ENCODE data around the gene KLHL3. TPM values are rescaled to one million over a fixed set of nuclear protein-coding genes. Genes with fewer than 3 reads are reported as not detected.

The KLHL3 gene
- total RNA-seq, 4 donors from 2014 or later, result 1.0 to 3.0 (median 2.1) TPM

GRCh38 chr5:137636099-137636498, 99.8 kb downstream of the KLHL3 start:
- no peak for DNase-seq (ENCODE audit: low spot score in 2 of 2)
- WGBS, 2 donors, result 55 to 58% methylated on average over 2 of the region's 2 CpGs
- intact Hi-C loops (cut with DNase I; ENCODE audit: low total_unique reads), result loop anchor here (10.0 kb wide), 1 partner anchor 109 kb away; no protein-coding TSS in a partner anchor
- no peak overlapping the region for H3K4me3 ChIP-seq (ENCODE audit: low read depth, poor library complexity, severe bottlenecking)
- no peak for TF ChIP-seq POLR2A (IDR thresholded peaks at IDR 0.05)
- TF ChIP-seq CTCF (IDR thresholded peaks at IDR 0.05), result no peak

DNA sequence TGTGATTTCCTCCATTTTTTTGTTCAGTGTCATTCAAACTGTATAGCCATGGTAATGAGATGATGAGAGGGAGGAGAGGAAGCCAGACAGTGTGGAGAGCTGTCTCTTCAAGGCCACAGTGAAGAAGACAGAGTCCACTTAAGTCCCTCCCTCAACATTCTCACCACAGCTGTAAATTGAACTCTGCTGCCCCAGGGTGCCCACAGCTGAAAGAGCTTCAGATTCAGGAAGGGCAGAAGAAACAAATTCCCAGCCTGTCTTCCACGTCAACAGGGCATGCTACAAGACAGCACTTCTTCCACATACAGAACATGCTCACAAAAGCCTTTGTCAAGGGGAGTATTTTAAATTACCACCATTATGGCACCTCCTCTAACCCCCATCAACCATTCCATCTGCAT, 100.4 kb downstream of the KLHL3 start:
- intact Hi-C loops (cut with DNase I; ENCODE audit: low total_unique reads), result loop anchor here (10.0 kb wide), 1 partner anchor 109 kb away; no protein-coding TSS in a partner anchor
- TF ChIP-seq CTCF (IDR thresholded peaks at IDR 0.05) (no peak), POLR2A (IDR thresholded peaks at IDR 0.05) (no peak)
- H3K4me3 ChIP-seq (ENCODE audit: low read depth, poor library complexity, severe bottlenecking), result no peak overlapping the region
- 52 to 71% methylated on average over 1 of the region's 1 CpG for WGBS, 2 donors
- peak in 1 of 2 donors; percentile 13 for DNase-seq (ENCODE audit: low spot score in 2 of 2)

DNA sequence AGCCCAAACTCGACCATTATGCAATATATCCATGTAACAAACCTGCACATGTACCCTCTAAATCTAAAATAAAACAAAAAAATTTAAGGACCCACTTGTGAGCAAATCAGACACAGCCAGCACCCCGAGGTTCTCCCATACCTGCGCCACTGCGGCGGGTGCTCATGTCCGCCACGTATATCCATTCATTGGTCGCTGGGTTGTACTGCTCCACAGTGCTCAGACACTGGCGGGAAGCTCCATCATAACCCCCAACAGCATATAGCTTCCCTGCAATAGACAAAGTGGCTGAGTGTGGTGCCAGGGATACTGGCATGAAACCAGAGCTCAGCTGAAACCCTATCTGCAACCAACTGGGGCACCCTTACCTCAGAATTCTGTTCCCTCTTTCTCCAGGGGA, 102.0 kb downstream of the KLHL3 start:
- H3K4me3 ChIP-seq (ENCODE audit: low read depth, poor library complexity, severe bottlenecking), result no peak overlapping the region
- TF ChIP-seq POLR2A (IDR thresholded peaks at IDR 0.05) (no peak), CTCF (IDR thresholded peaks at IDR 0.05) (no peak)
- 95 to 98% methylated on average over 9 of the region's 9 CpGs for WGBS, 2 donors
- peak in 1 of 2 donors; percentile 71 for DNase-seq (ENCODE audit: low spot score in 2 of 2)
- intact Hi-C loops (cut with DNase I; ENCODE audit: low total_unique reads), result loop anchor here (10.0 kb wide), 1 partner anchor 111 kb away; no protein-coding TSS in a partner anchor

DNA sequence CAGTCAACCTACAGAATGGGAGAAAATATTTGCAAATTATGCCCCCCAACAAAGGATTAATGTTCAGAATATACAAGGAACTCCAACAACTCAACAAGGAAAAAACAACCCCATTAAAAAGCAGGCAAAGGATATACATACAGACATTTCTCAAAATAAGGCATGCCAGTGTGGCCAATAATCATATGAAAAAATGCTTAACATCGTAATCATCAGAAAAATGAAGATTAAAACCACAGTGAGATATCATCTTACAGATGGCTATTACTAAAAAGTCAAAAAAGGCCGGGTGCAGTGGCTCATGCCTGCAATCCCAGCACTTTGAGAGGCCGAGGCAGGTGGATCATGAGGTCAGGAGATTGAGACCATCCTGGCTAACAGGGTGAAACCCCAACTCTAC, 103.2 kb downstream of the KLHL3 start:
- WGBS, 2 donors, result 95 to 98% methylated on average over 3 of the region's 3 CpGs
- DNase-seq (ENCODE audit: low spot score in 2 of 2), result no peak
- intact Hi-C loops (cut with DNase I; ENCODE audit: low total_unique reads), result loop anchor here (10.0 kb wide), 1 partner anchor 112 kb away; no protein-coding TSS in a partner anchor
- TF ChIP-seq POLR2A (IDR thresholded peaks at IDR 0.05), result no peak
- no peak for TF ChIP-seq CTCF (IDR thresholded peaks at IDR 0.05)
- H3K4me3 ChIP-seq (ENCODE audit: low read depth, poor library complexity, severe bottlenecking), result no peak overlapping the region

DNA sequence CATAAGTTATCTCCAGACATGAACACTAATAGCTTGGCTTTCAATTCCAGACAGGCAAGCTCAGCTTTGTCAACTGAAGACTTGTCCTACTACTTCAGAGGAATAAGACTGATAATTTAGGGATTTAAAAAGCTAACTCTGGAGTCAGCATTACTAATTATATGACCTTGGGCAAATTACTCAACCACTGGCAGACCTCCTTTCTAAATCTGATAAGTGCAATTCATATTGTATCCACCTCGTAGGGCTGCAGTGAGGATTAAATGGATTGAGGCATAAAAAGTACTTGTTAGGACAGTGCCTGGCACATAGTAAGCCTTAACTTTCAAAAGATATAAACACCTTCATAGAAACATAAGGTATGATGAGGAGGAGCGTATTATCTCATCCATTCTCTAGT, 104.4 kb downstream of the KLHL3 start:
- TF ChIP-seq CTCF (IDR thresholded peaks at IDR 0.05), result no peak
- no peak for TF ChIP-seq POLR2A (IDR thresholded peaks at IDR 0.05)
- no peak overlapping the region for H3K4me3 ChIP-seq (ENCODE audit: low read depth, poor library complexity, severe bottlenecking)
- intact Hi-C loops (cut with DNase I; ENCODE audit: low total_unique reads), result loop anchor here (10.0 kb wide), 1 partner anchor 113 kb away; no protein-coding TSS in a partner anchor
- DNase-seq (ENCODE audit: low spot score in 2 of 2), result no peak
- WGBS, 2 donors, result 53 to 65% methylated on average over 2 of the region's 2 CpGs

GRCh38 chr5:137630972-137631370, 104.9 kb downstream of the KLHL3 start:
- no peak for TF ChIP-seq CTCF (IDR thresholded peaks at IDR 0.05)
- no peak for TF ChIP-seq POLR2A (IDR thresholded peaks at IDR 0.05)
- H3K4me3 ChIP-seq (ENCODE audit: low read depth, poor library complexity, severe bottlenecking), result no peak overlapping the region
- intact Hi-C loops (cut with DNase I; ENCODE audit: low total_unique reads), result loop anchor here (10.0 kb wide), 1 partner anchor 114 kb away; no protein-coding TSS in a partner anchor
- no peak for DNase-seq (ENCODE audit: low spot score in 2 of 2)
- WGBS, 2 donors, result 50 to 51% methylated on average over 3 of the region's 3 CpGs
